Muscle layer of duodenum (tissue), 2 donors: ENCODE results near the gene CFAP77.
A peak's percentile ranks its signal among the peaks of the same experiment; 100 is the strongest.

Experiments
- H3K27ac ChIP-seq: one replicate; pipeline ENCODE4 v1.7.0; 2013; ENCODE audit warnings: mild to moderate bottlenecking, low read length
- H3K27me3 ChIP-seq: one replicate; pipeline ENCODE4 v1.7.0; 2013; ENCODE audit warnings: low read depth, mild to moderate bottlenecking, control low read depth, low read length
- H3K36me3 ChIP-seq, 2 donors: one replicate each; pipeline ENCODE4 v1.7.0; 2013; ENCODE audit warnings: low read length in 2 of 2, control low read depth in 1 of 2, mild to moderate bottlenecking in 1 of 2; ENCODE audit not compliant: insufficient read depth in 2 of 2, control insufficient read depth in 1 of 2
- H3K4me1 ChIP-seq, 2 donors: one replicate each; pipeline ENCODE4 v1.7.0; 2013; ENCODE audit warnings: low read length in 2 of 2, mild to moderate bottlenecking in 2 of 2, control low read depth in 1 of 2, moderate library complexity in 1 of 2; ENCODE audit not compliant: insufficient read depth in 2 of 2, control insufficient read depth in 1 of 2
- H3K4me3 ChIP-seq, 2 donors: one replicate each; pipeline ENCODE4 v1.7.0; 2013; ENCODE audit warnings: low read length in 2 of 2, low read depth in 1 of 2, mild to moderate bottlenecking in 1 of 2
- H3K9me3 ChIP-seq, 2 donors: one replicate each; pipeline ENCODE4 v1.7.0; 2013; ENCODE audit warnings: low read length in 2 of 2, control low read depth in 1 of 2, mild to moderate bottlenecking in 1 of 2; ENCODE audit not compliant: control insufficient read depth in 1 of 2
- donor health status: healthy.

CFAP77 gene

DNA sequence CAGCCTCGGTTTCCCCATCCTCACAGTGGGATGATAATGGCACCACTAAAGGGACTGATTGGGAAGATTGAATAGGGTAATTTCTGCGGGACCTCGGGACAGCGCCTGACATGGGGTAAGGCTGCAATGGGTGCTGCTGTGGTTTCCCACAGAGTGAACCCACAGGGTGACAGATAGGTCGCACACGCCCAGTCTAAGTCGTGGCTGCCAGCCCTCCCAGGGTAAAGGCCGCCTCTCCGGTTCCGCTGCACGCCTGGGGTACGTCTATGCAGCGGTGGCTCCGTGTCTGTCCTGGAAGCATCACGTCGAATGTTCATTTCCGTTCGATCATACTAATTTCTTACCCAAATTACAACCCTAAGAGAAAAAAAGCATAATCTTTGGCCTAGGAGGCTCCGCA is 631 bp downstream of the CFAP77 start:
- no peak overlapping the region for H3K27ac ChIP-seq
- no peaks in the 10 kb centered on the region for H3K9me3 ChIP-seq
- H3K4me1 ChIP-seq, result peaks cover 9 to 25% of the 10 kb centered on the region in 2 donors
- H3K36me3 ChIP-seq, result no peaks in the 10 kb centered on the region
- H3K27me3 ChIP-seq, result peaks cover 39% of the 10 kb centered on the region
- H3K4me3 ChIP-seq, result peak overlapping the region; percentile 26 to 62

DNA sequence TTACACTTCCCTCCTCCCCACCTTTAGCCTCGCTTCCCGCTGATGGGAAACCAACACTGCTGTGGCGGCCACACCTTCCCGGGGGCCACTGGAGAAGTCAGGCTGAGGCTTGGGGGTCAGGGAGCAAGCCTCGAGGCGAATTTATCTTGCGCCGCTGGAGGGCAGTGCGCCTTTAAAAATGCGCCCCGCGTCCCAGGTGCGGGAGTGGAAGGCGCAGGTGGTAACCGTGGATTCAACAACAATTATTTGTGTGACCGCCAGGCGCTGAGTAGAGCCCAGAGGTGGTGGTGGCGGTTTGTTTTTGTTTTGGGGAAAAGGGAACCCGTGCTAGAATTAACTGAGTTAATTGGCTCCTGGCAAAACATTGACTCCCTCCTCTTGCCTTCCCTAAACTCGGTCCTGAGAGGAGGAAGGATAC is 1.1 kb downstream of the CFAP77 start:
- Histone ChIP-seq H3K36me3 (no peaks in the 10 kb centered on the region), H3K9me3 (no peaks in the 10 kb centered on the region), H3K27me3 (peaks cover 39% of the 10 kb centered on the region), H3K4me3 (peak overlapping the region; percentile 26 to 62), H3K27ac (no peak overlapping the region), H3K4me1 (peaks cover 9 to 20% of the 10 kb centered on the region in 2 donors)

DNA sequence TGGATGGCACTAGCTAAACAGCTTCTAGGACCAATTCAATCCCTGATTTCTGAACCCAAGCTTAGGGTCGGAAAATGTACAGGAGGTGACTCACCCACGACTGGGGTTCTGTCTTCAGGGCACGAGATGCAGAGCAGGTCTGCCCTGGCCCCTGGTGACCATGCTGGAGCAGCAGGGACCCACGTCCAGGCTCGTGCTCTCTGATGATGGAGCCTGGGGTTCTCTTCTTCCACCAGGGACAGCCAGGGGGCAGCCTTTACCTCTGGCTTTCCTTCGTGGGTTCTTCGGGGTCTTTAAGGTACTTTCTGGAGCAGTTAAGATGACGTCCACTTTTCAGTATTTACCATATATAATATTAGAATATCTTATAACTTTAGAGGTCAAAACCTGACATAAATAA is 2.1 kb downstream of the CFAP77 start:
- Histone ChIP-seq H3K4me3 (no peak overlapping the region), H3K36me3 (no peaks in the 10 kb centered on the region), H3K4me1 (peaks cover 9 to 19% of the 10 kb centered on the region in 2 donors), H3K27ac (no peak overlapping the region), H3K9me3 (no peaks in the 10 kb centered on the region), H3K27me3 (peaks cover 39% of the 10 kb centered on the region)

DNA sequence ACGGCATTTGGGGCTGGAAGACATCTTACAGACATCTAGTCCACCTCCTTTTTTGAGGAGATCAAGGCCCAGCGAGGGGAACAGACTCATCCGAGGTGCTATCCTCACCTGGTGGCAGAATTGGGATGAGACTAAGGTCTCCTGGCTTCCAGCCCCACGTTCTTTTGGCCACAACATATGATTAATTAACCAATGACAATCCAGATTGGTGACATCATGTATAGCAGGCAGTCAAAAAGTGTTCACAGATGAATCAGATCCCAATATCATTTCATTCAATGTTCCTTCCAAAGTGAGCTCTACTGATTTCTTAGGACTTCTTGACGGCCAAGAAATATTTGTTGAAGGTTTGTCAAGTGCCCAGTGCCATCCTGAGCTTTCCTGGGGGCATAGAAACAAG is 3.9 kb downstream of the CFAP77 start:
- Histone ChIP-seq H3K27ac (no peak overlapping the region), H3K4me1 (peaks cover 9 to 19% of the 10 kb centered on the region in 2 donors), H3K4me3 (no peak overlapping the region), H3K27me3 (peaks cover 39% of the 10 kb centered on the region), H3K9me3 (no peaks in the 10 kb centered on the region), H3K36me3 (no peaks in the 10 kb centered on the region)

DNA sequence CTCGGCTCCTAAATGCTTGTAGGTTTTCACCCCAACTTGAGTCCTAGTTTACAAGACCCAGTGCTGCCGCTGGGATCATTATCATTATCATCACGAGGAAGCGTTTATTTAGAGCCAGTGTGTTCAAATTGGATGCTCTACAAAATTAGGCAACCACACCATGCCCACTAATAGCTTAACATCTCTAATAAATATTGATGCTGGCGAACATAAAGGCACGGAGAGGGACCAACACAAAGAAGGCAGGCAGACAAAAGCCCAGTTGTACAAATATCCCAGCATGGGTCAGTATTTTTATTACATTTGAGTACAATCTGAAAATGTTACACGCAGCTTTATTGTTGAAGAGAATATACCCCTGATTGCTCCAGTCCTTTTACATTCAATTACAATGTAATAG is 4.7 kb downstream of the CFAP77 start:
- Histone ChIP-seq H3K4me3 (no peak overlapping the region), H3K4me1 (peaks cover 9 to 19% of the 10 kb centered on the region in 2 donors), H3K9me3 (no peaks in the 10 kb centered on the region), H3K27me3 (peaks cover 36% of the 10 kb centered on the region), H3K36me3 (no peaks in the 10 kb centered on the region), H3K27ac (no peak overlapping the region)

DNA sequence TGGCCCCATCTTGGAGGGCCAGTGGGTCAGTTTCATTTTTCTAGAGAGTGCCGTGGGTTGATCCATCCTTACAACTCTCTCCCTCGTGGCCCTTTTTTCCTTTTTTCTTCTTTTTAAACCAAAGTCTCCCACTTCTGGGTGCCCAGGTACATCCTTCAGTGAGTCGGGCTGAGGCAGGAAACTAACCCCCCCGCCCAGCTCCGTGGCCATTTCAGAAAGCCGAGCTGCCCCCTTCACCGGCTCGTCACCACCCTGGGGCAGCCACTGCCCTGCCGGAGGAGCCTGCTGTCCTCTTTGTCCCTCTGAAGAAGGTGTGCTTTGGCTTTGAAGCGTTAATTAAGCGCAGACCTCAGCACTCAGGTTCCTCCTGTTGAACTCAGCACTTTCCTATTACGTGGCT is 5.2 kb downstream of the CFAP77 start:
- H3K27me3 ChIP-seq, result peaks cover 36% of the 10 kb centered on the region
- H3K4me3 ChIP-seq, result no peak overlapping the region
- no peaks in the 10 kb centered on the region for H3K36me3 ChIP-seq
- no peak overlapping the region for H3K27ac ChIP-seq
- no peaks in the 10 kb centered on the region for H3K9me3 ChIP-seq
- peaks cover 9 to 15% of the 10 kb centered on the region in 2 donors for H3K4me1 ChIP-seq

DNA sequence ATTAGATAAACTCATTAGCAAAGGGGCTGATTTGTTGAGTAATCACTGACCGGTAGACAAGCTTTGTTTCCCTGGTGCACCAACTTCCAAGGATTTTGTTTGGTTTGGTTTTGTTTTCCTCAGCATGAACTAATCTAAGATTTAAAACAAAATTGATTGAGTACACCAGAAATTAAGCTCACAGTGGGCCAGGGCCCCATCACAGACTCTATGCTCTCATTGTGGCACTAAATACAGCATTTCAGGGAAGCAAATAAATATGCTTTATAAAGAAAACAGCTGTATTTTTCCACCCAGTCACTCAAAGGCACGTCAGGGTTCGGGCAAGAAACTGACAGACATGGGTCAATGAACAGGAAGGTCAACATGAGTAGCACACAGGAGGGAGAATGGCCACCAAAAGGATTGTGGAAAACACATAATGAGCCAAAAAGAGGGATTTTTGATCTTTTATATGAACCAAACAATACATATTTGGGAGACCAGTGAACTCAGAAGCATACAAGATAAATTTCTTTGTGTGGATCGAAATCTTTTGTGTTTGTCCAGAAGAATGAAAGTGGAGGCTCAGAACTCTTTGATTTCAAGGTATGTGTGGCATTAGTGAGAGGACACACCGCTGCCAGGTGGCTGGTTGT is 8.8 kb downstream of the CFAP77 start:
- peaks cover 12% of the 10 kb centered on the region for H3K27me3 ChIP-seq
- H3K36me3 ChIP-seq, result no peaks in the 10 kb centered on the region

DNA sequence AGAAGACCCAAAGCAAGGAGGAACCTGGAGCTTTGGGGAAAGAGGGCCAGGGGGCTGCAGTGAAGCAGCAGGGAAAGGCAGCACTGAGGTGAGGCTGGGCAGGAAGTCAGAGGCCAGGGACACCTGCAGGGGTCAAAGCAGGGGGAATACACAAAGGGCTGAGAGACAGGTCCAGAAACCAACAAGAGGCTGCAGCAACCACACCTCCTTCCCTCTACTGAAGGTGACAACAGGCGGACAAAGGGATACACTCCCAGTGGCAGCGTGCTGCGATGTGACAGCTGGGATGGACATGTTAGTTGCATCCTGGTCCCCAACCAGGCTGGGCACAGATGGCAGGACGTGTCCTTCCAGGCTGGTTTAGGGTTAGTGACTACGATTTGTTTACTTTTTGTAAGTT is 12.6 kb downstream of the CFAP77 start:
- Histone ChIP-seq H3K27me3 (peaks cover 9% of the 10 kb centered on the region), H3K4me1 (no peaks in the 10 kb centered on the region), H3K27ac (no peak overlapping the region), H3K36me3 (no peaks in the 10 kb centered on the region), H3K4me3 (no peak overlapping the region), H3K9me3 (no peaks in the 10 kb centered on the region)

More for the DNA sequence above, 8.8 kb downstream of the CFAP77 start:
- H3K27ac ChIP-seq, result no peak overlapping the region
- H3K4me1 ChIP-seq, result no peaks in the 10 kb centered on the region
- no peak overlapping the region for H3K4me3 ChIP-seq
- H3K9me3 ChIP-seq, result no peaks in the 10 kb centered on the region

DNA sequence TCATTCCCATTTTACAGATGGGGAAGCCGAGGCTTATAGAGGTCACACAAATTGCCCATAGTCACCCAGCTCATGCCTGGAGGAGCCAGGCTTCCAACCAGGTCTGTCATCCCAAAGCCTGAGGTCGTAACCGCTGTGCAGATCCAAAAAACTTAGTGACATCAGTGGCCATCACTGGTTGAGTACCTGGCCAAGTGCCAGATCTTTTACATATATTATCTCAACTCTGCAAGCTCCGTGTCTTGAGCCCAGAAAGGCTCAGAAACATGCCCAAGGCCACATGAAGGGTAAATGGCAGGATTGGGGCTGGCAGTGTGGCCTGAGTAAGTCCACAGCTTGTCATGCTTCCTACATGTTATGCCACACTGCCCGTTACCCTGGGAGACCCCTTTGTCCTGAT is 13.5 kb downstream of the CFAP77 start:
- peaks cover 9% of the 10 kb centered on the region for H3K27me3 ChIP-seq
- H3K4me1 ChIP-seq, result no peaks in the 10 kb centered on the region
- no peaks in the 10 kb centered on the region for H3K9me3 ChIP-seq
- H3K36me3 ChIP-seq, result no peaks in the 10 kb centered on the region
- H3K27ac ChIP-seq, result no peak overlapping the region
- no peak overlapping the region for H3K4me3 ChIP-seq

DNA sequence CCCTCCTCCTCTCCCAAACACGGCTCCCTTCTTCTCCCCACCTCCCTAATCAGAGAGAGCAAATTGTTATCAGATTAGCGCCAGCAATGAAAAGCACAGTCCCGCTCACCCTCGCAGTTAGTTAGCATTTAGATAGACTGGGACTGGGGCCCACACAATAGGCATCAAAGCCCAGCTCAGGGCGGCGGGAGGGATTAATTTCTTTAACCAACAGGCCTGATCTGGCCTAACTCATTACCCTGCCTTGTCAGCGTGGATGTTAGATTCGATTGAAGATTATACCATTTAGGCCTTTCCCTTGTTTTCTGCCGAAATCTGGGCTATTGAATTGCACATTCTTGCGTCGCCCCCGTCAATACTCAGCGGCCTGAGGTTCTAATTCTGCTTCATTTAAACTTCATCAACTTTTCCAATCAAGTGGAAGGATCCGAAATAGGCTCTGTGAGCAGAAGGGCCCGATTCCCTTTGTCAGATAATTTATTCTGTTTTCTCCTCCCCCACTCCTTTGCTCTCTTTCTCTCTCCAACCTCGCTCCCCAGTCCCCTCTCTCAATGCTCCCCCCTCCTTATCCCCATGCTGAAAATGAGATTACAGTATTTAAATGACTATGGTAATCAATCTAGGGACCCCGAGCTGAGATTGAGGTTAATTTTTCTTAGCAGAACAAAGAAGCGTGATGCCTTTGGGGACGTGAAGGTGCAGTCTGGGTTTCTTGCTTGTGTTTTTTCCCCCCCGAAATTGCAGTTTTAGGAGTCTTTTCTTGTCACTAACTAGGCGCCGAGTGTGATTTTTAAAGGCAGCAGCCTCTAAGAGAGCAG is 15.1 kb downstream of the CFAP77 start:
- no peaks in the 10 kb centered on the region for H3K36me3 ChIP-seq
- H3K27ac ChIP-seq, result no peak overlapping the region
- H3K4me1 ChIP-seq, result no peaks in the 10 kb centered on the region
- H3K4me3 ChIP-seq, result no peak overlapping the region
- H3K27me3 ChIP-seq, result peaks cover 9% of the 10 kb centered on the region
- no peaks in the 10 kb centered on the region for H3K9me3 ChIP-seq

DNA sequence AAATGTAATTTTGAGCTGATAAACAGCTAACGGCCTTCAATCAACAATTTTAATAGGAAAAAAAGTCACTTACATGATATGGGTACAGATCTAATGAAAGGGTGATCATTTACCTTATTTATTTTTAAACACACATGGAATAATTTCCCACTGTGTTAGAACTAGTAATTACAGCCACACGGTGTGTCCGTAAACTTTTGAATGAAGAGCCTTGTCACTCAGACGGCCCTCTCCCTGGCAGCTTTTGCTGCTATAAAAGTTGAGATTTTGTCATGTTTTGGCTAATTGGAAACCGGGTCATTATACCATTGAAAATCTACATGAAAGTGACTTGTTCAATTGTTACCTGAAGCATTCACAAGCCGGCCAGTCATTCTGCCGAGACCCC is 15.7 kb downstream of the CFAP77 start:
- H3K9me3 ChIP-seq, result no peaks in the 10 kb centered on the region
- H3K4me1 ChIP-seq, result no peaks in the 10 kb centered on the region
- H3K36me3 ChIP-seq, result no peaks in the 10 kb centered on the region
- no peak overlapping the region for H3K27ac ChIP-seq
- H3K27me3 ChIP-seq, result peaks cover 9% of the 10 kb centered on the region
- H3K4me3 ChIP-seq, result no peak overlapping the region
